Measurements from ENCODE around the gene SPATS2.

Gene SPATS2

DNA sequence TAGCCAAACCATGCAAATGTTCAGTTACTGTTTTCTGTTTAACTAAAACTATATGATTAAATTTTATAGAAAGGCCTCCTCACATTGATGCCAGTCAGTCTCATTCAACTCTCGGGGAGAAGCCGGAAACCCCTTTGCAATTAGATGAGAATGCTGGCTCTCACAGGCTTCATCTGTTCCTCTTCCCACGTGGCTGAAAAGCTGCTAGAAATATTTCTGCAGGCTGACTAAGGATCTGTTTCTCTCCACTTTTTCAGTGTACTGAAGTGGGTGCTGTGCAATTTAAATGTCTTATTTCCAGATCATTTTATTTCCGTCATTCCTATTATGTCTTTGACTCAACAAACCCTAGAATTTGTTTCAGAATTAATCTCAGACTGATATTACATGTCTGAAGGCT is 154.1 kb downstream of the SPATS2 start:
- no peaks in the 10 kb centered on the region for H3F3A ChIP-seq (ENCODE audit: insufficient read depth)
- H3K27ac ChIP-seq (ENCODE audit: low read depth, low read length) = no peak overlapping the region
- no peaks in the 10 kb centered on the region for H3K9me3 ChIP-seq (ENCODE audit: insufficient read depth, low read length)
- H3K9me2 ChIP-seq (replicated peaks; ENCODE audit: insufficient read depth, low read length) = no peaks in the 10 kb centered on the region
- H3K4me3 ChIP-seq (ENCODE audit: insufficient read depth, low read length, poor library complexity, severe bottlenecking) = no peak overlapping the region
- no peaks in the 10 kb centered on the region for H4K20me1 ChIP-seq (ENCODE audit: low read depth, low read length)
- no peak overlapping the region for H3K9ac ChIP-seq (ENCODE audit: low read length)
- TF ChIP-seq, protein P1, sequence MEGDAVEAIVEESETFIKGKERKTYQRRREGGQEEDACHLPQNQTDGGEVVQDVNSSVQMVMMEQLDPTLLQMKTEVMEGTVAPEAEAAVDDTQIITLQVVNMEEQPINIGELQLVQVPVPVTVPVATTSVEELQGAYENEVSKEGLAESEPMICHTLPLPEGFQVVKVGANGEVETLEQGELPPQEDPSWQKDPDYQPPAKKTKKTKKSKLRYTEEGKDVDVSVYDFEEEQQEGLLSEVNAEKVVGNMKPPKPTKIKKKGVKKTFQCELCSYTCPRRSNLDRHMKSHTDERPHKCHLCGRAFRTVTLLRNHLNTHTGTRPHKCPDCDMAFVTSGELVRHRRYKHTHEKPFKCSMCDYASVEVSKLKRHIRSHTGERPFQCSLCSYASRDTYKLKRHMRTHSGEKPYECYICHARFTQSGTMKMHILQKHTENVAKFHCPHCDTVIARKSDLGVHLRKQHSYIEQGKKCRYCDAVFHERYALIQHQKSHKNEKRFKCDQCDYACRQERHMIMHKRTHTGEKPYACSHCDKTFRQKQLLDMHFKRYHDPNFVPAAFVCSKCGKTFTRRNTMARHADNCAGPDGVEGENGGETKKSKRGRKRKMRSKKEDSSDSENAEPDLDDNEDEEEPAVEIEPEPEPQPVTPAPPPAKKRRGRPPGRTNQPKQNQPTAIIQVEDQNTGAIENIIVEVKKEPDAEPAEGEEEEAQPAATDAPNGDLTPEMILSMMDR (IDR thresholded peaks at IDR 0.05; ENCODE audit: insufficient read depth, low read length, poor library complexity, severe bottlenecking) = no peak
- TF ChIP-seq EZH2phosphoT487 (conservative IDR thresholded peaks at IDR 0.05; ENCODE audit: low read length) = no peak
- H3K79me2 ChIP-seq (ENCODE audit: insufficient read depth, low read length) = no peaks in the 10 kb centered on the region
- no peaks in the 10 kb centered on the region for H3K27me3 ChIP-seq (ENCODE audit: low read length)
- H3K4me2 ChIP-seq (ENCODE audit: low read depth, low read length, poor library complexity, severe bottlenecking) = no peak overlapping the region
- H2AFZ ChIP-seq (ENCODE audit: low read depth, low read length, severe bottlenecking) = no peak overlapping the region
- peaks cover 4% of the 10 kb centered on the region; the same call in 1 of the 2 replicates for H3K36me3 ChIP-seq (ENCODE audit: low read length)

DNA sequence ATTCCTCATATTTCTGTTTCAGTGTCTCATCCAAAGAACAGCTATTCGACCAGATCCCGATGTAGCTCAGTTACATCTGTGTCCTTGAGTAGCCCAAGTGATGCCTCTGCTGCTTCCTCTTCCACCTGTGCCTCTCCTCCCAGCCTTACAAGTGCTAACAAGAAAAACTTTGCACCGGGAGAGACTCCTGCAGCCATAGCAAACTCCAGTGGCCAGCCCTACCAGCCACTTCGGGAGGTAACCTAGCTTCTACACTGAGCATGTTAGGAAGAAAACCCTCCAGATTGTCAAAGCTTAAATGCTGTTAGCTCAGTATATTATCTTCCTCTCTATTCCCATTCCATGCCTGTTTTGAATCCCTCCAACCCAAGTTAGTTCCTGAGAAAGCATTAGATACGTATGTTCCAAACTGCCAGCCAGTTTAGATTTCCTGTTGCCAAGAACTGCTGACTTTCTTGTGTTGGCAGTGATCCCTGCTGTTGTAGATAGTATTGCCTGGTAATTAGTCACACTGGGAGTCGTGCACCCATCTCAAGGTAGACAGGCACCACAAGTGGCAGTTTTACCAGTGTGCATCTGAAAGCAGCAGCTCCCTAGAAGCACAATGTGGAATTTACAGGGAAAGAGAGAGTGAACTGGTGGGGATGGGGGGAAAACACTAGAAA is 157.5 kb downstream of the SPATS2 start:
- H3K27me3 ChIP-seq (ENCODE audit: low read length) = no peaks in the 10 kb centered on the region
- H3K79me2 ChIP-seq (ENCODE audit: insufficient read depth, low read length) = no peaks in the 10 kb centered on the region
- H3K9me2 ChIP-seq (replicated peaks; ENCODE audit: insufficient read depth, low read length) = no peaks in the 10 kb centered on the region
- no peak overlapping the region for H3K4me3 ChIP-seq (ENCODE audit: insufficient read depth, low read length, poor library complexity, severe bottlenecking)
- H2AFZ ChIP-seq (ENCODE audit: low read depth, low read length, severe bottlenecking) = no peak overlapping the region
- H3F3A ChIP-seq (ENCODE audit: insufficient read depth) = 0 out of 2 replicates have a peak, but pooled peaks cover 4% of the 10 kb centered on the region
- H4K20me1 ChIP-seq (ENCODE audit: low read depth, low read length) = no peaks in the 10 kb centered on the region
- peaks cover 4% of the 10 kb centered on the region; the same call in 1 of the 2 replicates for H3K36me3 ChIP-seq (ENCODE audit: low read length)
- H3K9me3 ChIP-seq (ENCODE audit: insufficient read depth, low read length) = no peaks in the 10 kb centered on the region
- no peak overlapping the region for H3K4me2 ChIP-seq (ENCODE audit: low read depth, low read length, poor library complexity, severe bottlenecking)
- H3K27ac ChIP-seq (ENCODE audit: low read depth, low read length) = no peak overlapping the region
- TF ChIP-seq, protein P1 (IDR thresholded peaks at IDR 0.05; ENCODE audit: insufficient read depth, low read length, poor library complexity, severe bottlenecking) = no peak
- no peak for TF ChIP-seq EZH2phosphoT487 (conservative IDR thresholded peaks at IDR 0.05; ENCODE audit: low read length)
- no peak overlapping the region for H3K9ac ChIP-seq (ENCODE audit: low read length)

DNA sequence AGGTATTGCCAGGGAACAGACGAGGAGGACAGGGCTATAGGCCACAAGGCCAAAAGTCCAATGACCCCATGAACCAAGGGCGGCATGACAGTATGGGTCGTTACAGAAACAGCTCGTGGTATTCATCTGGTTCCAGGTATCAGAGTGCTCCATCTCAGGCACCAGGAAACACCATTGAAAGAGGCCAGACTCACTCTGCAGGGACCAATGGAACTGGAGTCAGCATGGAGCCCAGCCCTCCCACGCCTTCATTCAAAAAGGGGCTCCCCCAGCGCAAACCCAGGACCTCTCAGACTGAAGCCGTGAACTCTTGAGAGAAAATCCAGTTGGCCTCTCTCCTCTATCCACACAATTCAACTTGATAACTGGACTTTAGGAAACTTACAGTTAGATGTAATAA is 158.7 kb downstream of the SPATS2 start:
- Histone ChIP-seq H3K4me2 (ENCODE audit: low read depth, low read length, poor library complexity, severe bottlenecking) (no peak overlapping the region), H3K27ac (ENCODE audit: low read depth, low read length) (no peak overlapping the region), H3K9ac (ENCODE audit: low read length) (no peak overlapping the region), H3K9me2 (replicated peaks; ENCODE audit: insufficient read depth, low read length) (no peaks in the 10 kb centered on the region), H3F3A (ENCODE audit: insufficient read depth) (0 out of 2 replicates have a peak, but pooled peaks cover 4% of the 10 kb centered on the region), H3K36me3 (ENCODE audit: low read length) (peaks cover 4% of the 10 kb centered on the region; the same call in 1 of the 2 replicates), H3K9me3 (ENCODE audit: insufficient read depth, low read length) (no peaks in the 10 kb centered on the region), H2AFZ (ENCODE audit: low read depth, low read length, severe bottlenecking) (no peak overlapping the region), H3K79me2 (ENCODE audit: insufficient read depth, low read length) (no peaks in the 10 kb centered on the region), H3K4me3 (ENCODE audit: insufficient read depth, low read length, poor library complexity, severe bottlenecking) (no peak overlapping the region), H4K20me1 (ENCODE audit: low read depth, low read length) (no peaks in the 10 kb centered on the region), H3K27me3 (ENCODE audit: low read length) (no peaks in the 10 kb centered on the region)
- TF ChIP-seq EZH2phosphoT487 (conservative IDR thresholded peaks at IDR 0.05; ENCODE audit: low read length) = no peak
- TF ChIP-seq, protein P1 (IDR thresholded peaks at IDR 0.05; ENCODE audit: insufficient read depth, low read length, poor library complexity, severe bottlenecking) = no peak

Data from SU-DHL-6 (cell line).